Chondrocyte (in vitro differentiated cells): Measurements from ENCODE around the gene GFPT2. TPM values are rescaled to one million over a fixed set of nuclear protein-coding genes. Genes with fewer than 3 reads are reported as not detected.
A peak's percentile ranks its signal among the peaks of the same experiment; 100 is the strongest.

Experiments used
- DNase-seq: peaks from one replicate; pipeline ENCODE4 v3.0.0; 2021; ENCODE audit warnings: mixed read lengths, low spot score
- H3K27ac Mint-ChIP-seq: one replicate; pipeline ENCODE4 v1.8.0; 2021; ENCODE audit warnings: mild to moderate bottlenecking, moderate library complexity, mixed read lengths; ENCODE audit not compliant: unreplicated experiment
- H3K27me3 Mint-ChIP-seq: 2 replicates; pipeline ENCODE4 v1.8.0; 2021; ENCODE audit warnings: low read depth, mixed read lengths
- H3K36me3 Mint-ChIP-seq: 2 replicates; pipeline ENCODE4 v1.8.0; 2021; ENCODE audit warnings: low read depth, mixed read lengths
- H3K4me1 Mint-ChIP-seq: 2 replicates; pipeline ENCODE4 v1.8.0; 2021; ENCODE audit warnings: low read depth, mild to moderate bottlenecking, mixed read lengths
- H3K4me3 Mint-ChIP-seq: one replicate; pipeline ENCODE4 v1.8.0; 2021; ENCODE audit warnings: mild to moderate bottlenecking, moderate library complexity, mixed read lengths; ENCODE audit not compliant: unreplicated experiment
- H3K9me3 Mint-ChIP-seq: 2 replicates; pipeline ENCODE4 v1.8.0; 2021; ENCODE audit warnings: low read depth, mixed read lengths
- total RNA-seq: library from RNA; stranded (reverse); gene quantifications from 3 replicates; pipeline ENCODE4 v1.2.1, GENCODE V29; 2021
- TF ChIP-seq, protein P1 (sequence below): fragments of 200-600 bp; sonication (generic); IDR thresholded peaks from 2 replicates; pipeline ENCODE4 v1.5.0; 2021; ENCODE audit warnings: antibody characterized with exemption, mild to moderate bottlenecking, moderate library complexity

The GFPT2 gene
- total RNA-seq, 1 donor from 2014 or later: 16.8 TPM

DNA sequence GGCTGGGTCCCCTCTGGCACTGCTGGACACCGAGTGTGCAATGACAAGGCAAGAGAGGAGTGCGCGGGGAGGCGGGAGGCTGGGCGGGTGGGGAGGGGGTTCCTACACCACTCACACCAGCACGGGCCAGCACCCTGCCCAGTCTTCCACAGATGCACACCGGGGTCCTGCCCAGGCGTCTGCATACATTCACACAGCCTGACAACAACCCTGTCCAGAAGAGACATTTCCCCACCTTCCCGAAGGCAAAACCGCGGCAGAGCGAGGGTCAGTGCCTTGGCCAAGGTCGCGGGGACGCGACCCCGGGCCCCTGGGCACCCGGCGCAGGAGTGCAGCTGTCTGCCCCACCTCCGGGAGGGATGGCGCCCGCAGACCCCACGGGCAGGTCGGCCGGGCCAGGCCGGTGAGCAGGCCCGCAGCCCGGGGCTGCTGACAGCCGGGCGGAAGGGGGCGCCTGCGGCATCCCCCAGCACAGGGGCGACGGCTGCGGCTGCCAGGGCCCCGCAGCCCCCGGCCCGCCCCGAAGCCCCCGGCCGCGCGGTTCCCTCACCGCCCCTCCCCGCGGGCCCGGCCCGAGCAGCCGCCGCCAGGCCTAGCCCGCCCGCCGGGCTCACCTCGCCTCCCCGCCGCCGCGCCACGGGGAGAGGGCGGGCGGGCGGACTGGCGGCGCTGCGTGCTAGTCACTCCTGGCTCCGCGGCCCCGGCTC lies 61.7 kb downstream of the GFPT2 start:
- Mint-ChIP-seq H3K27me3 (no peaks in the 10 kb centered on the region), H3K4me1 (peaks cover 26% of the 10 kb centered on the region), H3K27ac (peak overlapping the region; percentile 79), H3K4me3 (peak overlapping the region; percentile 83), H3K9me3 (no peaks in the 10 kb centered on the region), H3K36me3 (peaks cover 2% of the 10 kb centered on the region)
- TF ChIP-seq, protein P1, sequence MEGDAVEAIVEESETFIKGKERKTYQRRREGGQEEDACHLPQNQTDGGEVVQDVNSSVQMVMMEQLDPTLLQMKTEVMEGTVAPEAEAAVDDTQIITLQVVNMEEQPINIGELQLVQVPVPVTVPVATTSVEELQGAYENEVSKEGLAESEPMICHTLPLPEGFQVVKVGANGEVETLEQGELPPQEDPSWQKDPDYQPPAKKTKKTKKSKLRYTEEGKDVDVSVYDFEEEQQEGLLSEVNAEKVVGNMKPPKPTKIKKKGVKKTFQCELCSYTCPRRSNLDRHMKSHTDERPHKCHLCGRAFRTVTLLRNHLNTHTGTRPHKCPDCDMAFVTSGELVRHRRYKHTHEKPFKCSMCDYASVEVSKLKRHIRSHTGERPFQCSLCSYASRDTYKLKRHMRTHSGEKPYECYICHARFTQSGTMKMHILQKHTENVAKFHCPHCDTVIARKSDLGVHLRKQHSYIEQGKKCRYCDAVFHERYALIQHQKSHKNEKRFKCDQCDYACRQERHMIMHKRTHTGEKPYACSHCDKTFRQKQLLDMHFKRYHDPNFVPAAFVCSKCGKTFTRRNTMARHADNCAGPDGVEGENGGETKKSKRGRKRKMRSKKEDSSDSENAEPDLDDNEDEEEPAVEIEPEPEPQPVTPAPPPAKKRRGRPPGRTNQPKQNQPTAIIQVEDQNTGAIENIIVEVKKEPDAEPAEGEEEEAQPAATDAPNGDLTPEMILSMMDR: peak; percentile 60
- DNase-seq: no peak

DNA sequence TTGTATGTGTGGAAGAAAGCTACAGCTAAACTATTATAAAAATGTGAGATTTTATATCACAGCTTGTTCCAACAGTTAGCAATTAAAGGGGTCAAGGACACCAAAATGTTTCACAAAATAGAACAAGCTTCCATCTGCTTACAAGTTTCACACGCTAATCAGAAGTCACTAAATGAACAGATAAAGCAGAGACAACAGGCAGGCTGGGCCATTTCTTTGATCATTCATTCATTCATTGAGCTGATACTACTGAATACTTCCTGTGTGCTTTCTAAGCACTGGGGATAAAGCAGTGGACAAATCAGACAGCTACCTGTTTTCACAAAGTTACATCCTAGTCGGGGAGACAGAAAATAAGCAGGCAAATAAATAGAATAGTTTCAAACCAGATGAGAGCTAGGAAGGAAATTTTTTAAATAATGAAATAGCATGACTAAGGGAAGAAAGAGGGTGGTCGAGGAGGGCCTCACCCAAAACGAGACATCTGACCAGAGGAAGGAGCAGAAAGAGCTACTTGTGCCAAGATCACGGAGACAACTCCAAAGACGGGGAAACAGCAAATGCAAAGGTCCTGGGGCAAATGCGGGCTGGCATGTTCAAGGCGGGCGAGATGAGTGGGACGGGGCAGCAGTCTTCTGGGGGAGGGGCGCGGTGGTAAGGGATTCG lies 62.4 kb downstream of the GFPT2 start:
- Mint-ChIP-seq H3K4me1 (peaks cover 26% of the 10 kb centered on the region), H3K4me3 (peak overlapping the region; percentile 83), H3K27ac (peak overlapping the region; percentile 79), H3K9me3 (no peaks in the 10 kb centered on the region), H3K27me3 (no peaks in the 10 kb centered on the region), H3K36me3 (peaks cover 2% of the 10 kb centered on the region)
- TF ChIP-seq, protein P1: no peak
- DNase-seq: no peak

DNA sequence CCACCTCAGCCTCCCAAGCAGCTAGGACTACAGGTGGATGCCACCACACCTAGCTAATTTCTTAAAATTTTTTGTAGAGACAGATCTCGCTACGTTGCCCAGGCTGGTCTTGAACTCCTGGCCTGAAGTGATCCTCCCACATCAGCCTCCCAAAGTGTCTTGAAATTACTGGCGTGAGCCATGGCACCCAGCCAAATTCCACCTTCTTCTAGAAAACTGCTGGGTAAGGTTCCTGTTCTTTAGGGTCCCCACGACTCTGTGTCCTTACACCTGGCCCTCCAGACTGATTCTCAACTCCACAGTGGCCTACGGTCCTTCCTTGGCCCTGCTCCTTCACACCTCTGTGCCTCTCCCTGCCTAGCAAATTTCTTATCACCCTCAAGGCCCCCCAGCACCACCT lies 63.2 kb downstream of the GFPT2 start:
- peaks cover 5% of the 10 kb centered on the region for H3K36me3 Mint-ChIP-seq
- no peaks in the 10 kb centered on the region for H3K27me3 Mint-ChIP-seq
- H3K9me3 Mint-ChIP-seq: no peaks in the 10 kb centered on the region
- no peak overlapping the region for H3K27ac Mint-ChIP-seq
- H3K4me1 Mint-ChIP-seq: peaks cover 26% of the 10 kb centered on the region
- TF ChIP-seq, protein P1: no peak
- DNase-seq: no peak
- H3K4me3 Mint-ChIP-seq: no peak overlapping the region

DNA sequence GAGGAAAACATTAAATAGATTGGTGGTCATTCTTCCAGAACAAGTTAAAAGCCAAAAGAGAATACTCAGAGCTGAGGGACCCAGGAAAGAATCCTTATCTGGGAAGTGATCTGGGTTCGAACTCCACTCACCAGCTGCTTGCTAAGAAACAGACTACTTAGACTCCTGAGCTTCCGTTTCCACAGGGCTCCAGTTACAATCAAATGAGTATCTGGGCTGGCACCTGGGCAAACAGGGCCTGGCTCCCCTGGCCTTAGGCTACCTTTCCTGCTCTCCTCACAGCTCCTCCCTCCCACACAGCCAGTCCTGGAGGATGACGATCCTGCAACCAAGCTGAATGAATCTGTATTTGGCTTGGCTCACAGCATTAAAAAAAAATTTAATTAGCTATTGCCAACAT lies 63.7 kb downstream of the GFPT2 start:
- no peak for DNase-seq
- no peak overlapping the region for H3K27ac Mint-ChIP-seq

DNA sequence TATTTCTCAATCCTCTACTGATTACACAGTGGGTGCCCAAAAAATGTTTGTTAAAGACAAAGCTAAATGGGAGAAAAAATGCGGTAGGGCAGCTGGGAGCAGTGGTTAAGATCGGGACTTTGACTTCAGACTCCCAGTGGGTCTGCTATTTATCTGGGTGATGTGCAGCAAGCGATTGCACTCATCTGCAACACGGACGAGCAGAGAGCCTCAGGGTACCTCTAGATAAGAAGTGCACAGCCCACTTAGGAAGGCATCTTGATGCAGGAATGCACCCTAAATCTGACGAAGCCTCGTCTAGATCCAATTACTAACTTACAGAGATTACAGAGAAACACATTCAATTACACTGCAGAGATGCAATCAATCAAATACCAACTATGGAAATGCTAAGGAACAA lies 65.3 kb downstream of the GFPT2 start:
- DNase-seq: no peak
- H3K4me3 Mint-ChIP-seq: no peak overlapping the region
- H3K27ac Mint-ChIP-seq: no peak overlapping the region
- H3K9me3 Mint-ChIP-seq: no peaks in the 10 kb centered on the region
- peaks cover 23% of the 10 kb centered on the region for H3K4me1 Mint-ChIP-seq
- H3K36me3 Mint-ChIP-seq: peaks cover 6% of the 10 kb centered on the region
- H3K27me3 Mint-ChIP-seq: no peaks in the 10 kb centered on the region
- TF ChIP-seq, protein P1: no peak

More for the DNA sequence above, 63.7 kb downstream of the GFPT2 start:
- Mint-ChIP-seq H3K27me3 (no peaks in the 10 kb centered on the region), H3K9me3 (no peaks in the 10 kb centered on the region), H3K36me3 (peaks cover 5% of the 10 kb centered on the region), H3K4me3 (no peak overlapping the region), H3K4me1 (peaks cover 26% of the 10 kb centered on the region)
- TF ChIP-seq, protein P1: no peak
